Heart left ventricle (tissue), 16 donors: ENCODE data around the gene CTBP1. TPM values are rescaled to one million over a fixed set of nuclear protein-coding genes. Genes with fewer than 3 reads are reported as not detected.
A peak's percentile ranks its signal among the peaks of the same experiment; 100 is the strongest.
"Not testable (repeated sequence)": the region's sequence is repeated elsewhere in the genome, so short reads cannot be mapped to it uniquely, and the experiment has no call there.

Experiments used
- ATAC-seq, 4 donors: fragments of 200-7000 bp; cut with Tn5 transposase; one replicate each; pipeline ENCODE4 v1.9.1; 2020 to 2022; ENCODE audit warnings: moderate library complexity in 4 of 4, mild to moderate bottlenecking in 3 of 4, moderate number of reproducible peaks in 1 of 4
- DNase-seq, 5 donors: peaks; one replicate each; pipeline ENCODE4 v3.0.0-alpha.2; 2020
- H3K27ac ChIP-seq, 12 donors: fragments of 200-600 bp; sonication (generic) in 4 of 12; one replicate each; pipeline versions ENCODE4 v1.5.0 to v1.8.0; 2016 to 2022; ENCODE audit warnings: mild to moderate bottlenecking in 2 of 12
- H3K27me3 ChIP-seq, 9 donors: fragments of 200-600 bp; sonication (generic) in 2 of 9; one replicate each; pipeline versions ENCODE4 v1.5.1 to v1.8.0; 2016 to 2022; ENCODE audit warnings: mild to moderate bottlenecking in 3 of 9
- H3K36me3 ChIP-seq, 9 donors: fragments of 200-600 bp; sonication (generic) in 2 of 9; one replicate each; pipeline versions ENCODE4 v1.5.0 to v1.8.0; 2018 to 2022; ENCODE audit warnings: mild to moderate bottlenecking in 2 of 9
- H3K4me1 ChIP-seq, 12 donors: fragments of 200-600 bp; sonication (generic) in 4 of 12; one replicate each; pipeline versions ENCODE4 v1.5.0 to v1.8.0; 2016 to 2022; ENCODE audit warnings: mild to moderate bottlenecking in 3 of 12
- H3K4me3 ChIP-seq, 12 donors: fragments of 200-600 bp; sonication (generic) in 4 of 12; one replicate each; pipeline versions ENCODE4 v1.5.0 to v1.8.0; 2017 to 2022; ENCODE audit warnings: mild to moderate bottlenecking in 9 of 12, moderate library complexity in 4 of 12
- H3K9me3 ChIP-seq, 12 donors: fragments of 200-600 bp; sonication (generic) in 4 of 12; one replicate each; pipeline versions ENCODE4 v1.5.0 to v1.8.0; 2016 to 2022; ENCODE audit warnings: mild to moderate bottlenecking in 1 of 12
- POLR2A ChIP-seq, 2 donors: fragments of 450-650 bp; IDR thresholded peaks; one replicate each; pipeline ENCODE4 v1.6.1; 2017; ENCODE audit warnings: antibody characterized with exemption in 2 of 2, mild to moderate bottlenecking in 2 of 2, moderate library complexity in 2 of 2
- WGBS, 4 donors: extraction: QIAGEN DNeasy Blood & Tissue Kit in 2 of 4; methylation state at CpG; one replicate each; pipeline versions ENCODE4 v1.1.5 to v1.1.7; 2013 to 2018; 5-methylcytosine and 5-hydroxymethylcytosine counted together
- intact Hi-C, 10 donors: fragments of 100-400 bp; cut with DNase I; formaldehyde crosslinking; loops; one replicate each; pipeline versions ENCODE4 v1.11.1 to v1.14.2; 2022
- polyA plus RNA-seq, 2 donors: library from polyadenylated mRNA; stranded (reverse); fragments of 200-250 nt; gene quantifications; one replicate each; pipeline ENCODE4 v1.2.3, GENCODE V29; 2013
- total RNA-seq, 9 donors: library from RNA; depleted of rRNA in 2 of 9; stranded (reverse); fragments of >200 nt in 2 of 9; fragmentation: NEBNext Ultra II Directional in 3 of 9; extraction: Animal tissue kit (Norgen Biotek cat#: 25700) in 3 of 9; gene quantifications; one replicate each; pipeline versions ENCODE4 v1.1.0 to v1.2.4, GENCODE V29; 2016 to 2023
- TF ChIP-seq, protein P1 (sequence below), 12 donors: fragments of 200-600 bp; sonication (generic) in 4 of 12; IDR thresholded peaks; one replicate each; pipeline versions ENCODE4 v1.5.0 to v1.8.0; 2018 to 2022; ENCODE audit warnings: antibody characterized with exemption in 12 of 12, mild to moderate bottlenecking in 5 of 12
- donor health status: ischemic (EF 13 %, LVEDD 7.1; RV severe dilation, severe dysfunction).
- donor health status: healthy with polysubstance abuse.
- donor health status: DM: no; HTN: yes; CAD: no.
- donor health status: DM: no; HTN: no; CAD: no.
- donor health status: ischemic (EF 25% LVEDD 6.9; RV normal size, moderate dysfunction).
- donor health status: ischemic (EF 25% LVEDD 5.7; RV mildly dilated, moderate dysfunction).
- donor health status: healthy.
- donor health status: DM: yes; HTN: yes; CAD: no.
- donor health status: ischemic (EF 35%, LVEDD 5.7; RV mildly dilated, moderate dysfunction).
- donor health status: nonischemic (EF 11% LVEDD 7.7; RV severe dilation, severe dysfunction).
- donor health status: DM: yes; HTN: yes; CAD: no.
- donor health status: PGD.
- donor health status: ischemic (EF 29% LVEDD 5.4; RV normal size, mild dysfunction).
- donor health status: nonischemic (EF 23%, LVEDD 6.1; RV moderate dilation, normal function).

The CTBP1 gene
- total and polyA plus RNA-seq, 11 donors: 92.0 to 165 (median 128) TPM

- Histone ChIP-seq H3K27me3 (no peaks in the 10 kb centered on the region), H3K27ac (no peak overlapping the region)
These were observed 10.8 kb downstream of the CTBP1 start for GRCh38 chr4:1237981-1238675.

GRCh38 chr4:1237261-1237660 lies 11.7 kb downstream of the CTBP1 start:
- H3K27me3 ChIP-seq, H3K9me3 ChIP-seq, H3K27ac ChIP-seq, H3K4me3 ChIP-seq, intact Hi-C loops, ATAC-seq, DNase-seq: not testable (repeated sequence)
- 81 to 93% (median 89%) methylated on average over 6 to 9 of the region's 9 CpGs for whole genome bisulfite sequencing, 4 donors
- peaks cover 0 to 86% (median 56%) of the 10 kb centered on the region in 9 donors for H3K36me3 ChIP-seq
- H3K4me1 ChIP-seq: peaks cover 0 to 46% (median 31%) of the 10 kb centered on the region in 12 donors

More at GRCh38 chr4:1237981-1238675, 10.8 kb downstream of the CTBP1 start:
- DNase-seq (peak in 3 of 5 donors; percentile 16 to 47 (median 23)), ATAC-seq (no peak)
- Histone ChIP-seq H3K4me1 (peaks cover under 1 to 47% (median 34%) of the 10 kb centered on the region in 12 donors), H3K36me3 (peaks cover 0 to 77% (median 53%) of the 10 kb centered on the region in 9 donors), H3K4me3 (no peak overlapping the region), H3K9me3 (no peaks in the 10 kb centered on the region)
- 94 to 96% (median 95%) methylated on average over 34 to 39 of the region's 39 CpGs for WGBS, 4 donors
- intact Hi-C loops: no loop called here
- TF ChIP-seq POLR2A (IDR thresholded peaks at IDR 0.05): no peak
- TF ChIP-seq, protein P1, sequence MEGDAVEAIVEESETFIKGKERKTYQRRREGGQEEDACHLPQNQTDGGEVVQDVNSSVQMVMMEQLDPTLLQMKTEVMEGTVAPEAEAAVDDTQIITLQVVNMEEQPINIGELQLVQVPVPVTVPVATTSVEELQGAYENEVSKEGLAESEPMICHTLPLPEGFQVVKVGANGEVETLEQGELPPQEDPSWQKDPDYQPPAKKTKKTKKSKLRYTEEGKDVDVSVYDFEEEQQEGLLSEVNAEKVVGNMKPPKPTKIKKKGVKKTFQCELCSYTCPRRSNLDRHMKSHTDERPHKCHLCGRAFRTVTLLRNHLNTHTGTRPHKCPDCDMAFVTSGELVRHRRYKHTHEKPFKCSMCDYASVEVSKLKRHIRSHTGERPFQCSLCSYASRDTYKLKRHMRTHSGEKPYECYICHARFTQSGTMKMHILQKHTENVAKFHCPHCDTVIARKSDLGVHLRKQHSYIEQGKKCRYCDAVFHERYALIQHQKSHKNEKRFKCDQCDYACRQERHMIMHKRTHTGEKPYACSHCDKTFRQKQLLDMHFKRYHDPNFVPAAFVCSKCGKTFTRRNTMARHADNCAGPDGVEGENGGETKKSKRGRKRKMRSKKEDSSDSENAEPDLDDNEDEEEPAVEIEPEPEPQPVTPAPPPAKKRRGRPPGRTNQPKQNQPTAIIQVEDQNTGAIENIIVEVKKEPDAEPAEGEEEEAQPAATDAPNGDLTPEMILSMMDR (IDR thresholded peaks at IDR 0.05): no peak

GRCh38 chr4:1236836-1237235 lies 12.1 kb downstream of the CTBP1 start:
- H3K9me3 ChIP-seq, ATAC-seq, intact Hi-C loops, H3K27me3 ChIP-seq, H3K4me3 ChIP-seq, H3K27ac ChIP-seq: not testable (repeated sequence)
- 75 to 93% (median 88%) methylated on average over 4 to 13 of the region's 13 CpGs for WGBS, 4 donors
- Histone ChIP-seq H3K36me3 (peaks cover 0 to 90% (median 59%) of the 10 kb centered on the region in 9 donors), H3K4me1 (peaks cover 0 to 41% (median 27%) of the 10 kb centered on the region in 12 donors)
- peak in 1 of 5 donors; percentile 21 for DNase-seq

- Histone ChIP-seq H3K4me3 (no peak overlapping the region), H3K27me3 (no peaks in the 10 kb centered on the region), H3K36me3 (peaks cover 0 to 95% (median 62%) of the 10 kb centered on the region in 9 donors), H3K4me1 (peaks cover 0 to 36% (median 23%) of the 10 kb centered on the region in 12 donors), H3K9me3 (no peaks in the 10 kb centered on the region), H3K27ac (no peak overlapping the region)
- peak in 1 of 5 donors; percentile 49 for DNase-seq
- WGBS, 4 donors: 91 to 92% (median 92%) methylated on average over 17 to 19 of the region's 19 CpGs
- intact Hi-C loops: no loop called here
- ATAC-seq: no peak
- TF ChIP-seq, protein P1 (IDR thresholded peaks at IDR 0.05): no peak
- no peak for TF ChIP-seq POLR2A (IDR thresholded peaks at IDR 0.05)
These were observed 12.8 kb downstream of the CTBP1 start for GRCh38 chr4:1236103-1236641.

GRCh38 chr4:1235381-1236102 lies 13.4 kb downstream of the CTBP1 start:
- Histone ChIP-seq H3K27me3 (no peaks in the 10 kb centered on the region), H3K4me1 (peaks cover 0 to 36% (median 23%) of the 10 kb centered on the region in 12 donors), H3K4me3 (no peak overlapping the region), H3K36me3 (peaks cover 0 to 95% (median 62%) of the 10 kb centered on the region in 9 donors), H3K9me3 (no peaks in the 10 kb centered on the region), H3K27ac (no peak overlapping the region)
- 92 to 96% (median 95%) methylated on average over 35 of the region's 35 CpGs for WGBS, 4 donors
- DNase-seq (peak in 2 of 5 donors; percentile 22 to 51), ATAC-seq (no peak)
- TF ChIP-seq POLR2A (IDR thresholded peaks at IDR 0.05): no peak
- TF ChIP-seq, protein P1 (IDR thresholded peaks at IDR 0.05): no peak
- intact Hi-C loops: no loop called here
